ENCODE results near the gene STPG1.

STPG1 gene

DNA sequence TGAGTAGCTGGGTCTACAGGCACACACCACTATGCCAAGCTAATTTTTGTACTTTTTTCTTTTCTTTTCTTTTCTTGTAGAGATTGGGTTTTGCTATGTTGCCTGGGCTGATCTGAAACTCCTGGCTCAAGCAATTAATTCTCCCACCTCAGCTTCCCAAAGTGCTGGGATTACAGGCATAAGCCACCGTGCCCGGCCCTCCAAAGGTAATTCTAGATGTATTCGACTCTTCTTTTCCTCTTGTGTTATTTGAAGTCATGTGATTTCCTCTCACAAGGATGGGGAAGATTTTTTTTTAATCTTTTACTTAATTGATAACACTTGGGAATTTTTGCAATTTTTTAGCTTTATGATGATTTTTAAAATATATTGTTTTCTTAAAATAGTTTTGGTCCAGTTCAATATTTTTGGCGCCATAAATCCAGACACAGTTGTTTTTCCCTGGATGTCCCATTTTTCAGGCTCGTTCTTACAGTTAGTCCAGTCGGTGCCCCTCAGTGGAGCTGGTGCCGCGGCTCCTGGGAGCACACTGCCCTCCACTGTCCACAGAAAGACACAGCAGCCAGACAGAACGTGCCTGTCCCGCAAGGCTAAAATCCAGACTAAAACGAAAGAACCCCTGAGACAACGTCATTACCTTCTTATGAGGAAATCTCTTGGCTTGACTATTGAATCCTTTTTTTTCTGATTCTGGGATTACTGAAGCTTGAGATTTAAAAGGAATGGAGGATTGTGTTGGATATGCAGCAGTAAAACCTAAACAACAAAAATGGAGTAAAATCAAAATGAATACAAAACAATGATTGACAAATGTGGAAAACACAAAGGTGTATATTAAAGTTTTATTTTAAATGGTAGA, 22.4 kb downstream of the STPG1 start:
- Histone ChIP-seq H3K36me3 (ENCODE audit: control insufficient read depth, low read depth, low read length) (no peaks in the 10 kb centered on the region), H3K4me3 (ENCODE audit: low read length) (no peak overlapping the region), H3K9me3 (ENCODE audit: control insufficient read depth, low read depth, low read length) (no peaks in the 10 kb centered on the region), H3K9ac (ENCODE audit: low read length) (no peak overlapping the region), H3K4me1 (ENCODE audit: control insufficient read depth, low read depth, low read length) (peaks cover 19% of the 10 kb centered on the region), H3K27me3 (ENCODE audit: control insufficient read depth, insufficient read depth, low read length) (no peaks in the 10 kb centered on the region), H3K27ac (ENCODE audit: low read length) (no peak overlapping the region)

DNA sequence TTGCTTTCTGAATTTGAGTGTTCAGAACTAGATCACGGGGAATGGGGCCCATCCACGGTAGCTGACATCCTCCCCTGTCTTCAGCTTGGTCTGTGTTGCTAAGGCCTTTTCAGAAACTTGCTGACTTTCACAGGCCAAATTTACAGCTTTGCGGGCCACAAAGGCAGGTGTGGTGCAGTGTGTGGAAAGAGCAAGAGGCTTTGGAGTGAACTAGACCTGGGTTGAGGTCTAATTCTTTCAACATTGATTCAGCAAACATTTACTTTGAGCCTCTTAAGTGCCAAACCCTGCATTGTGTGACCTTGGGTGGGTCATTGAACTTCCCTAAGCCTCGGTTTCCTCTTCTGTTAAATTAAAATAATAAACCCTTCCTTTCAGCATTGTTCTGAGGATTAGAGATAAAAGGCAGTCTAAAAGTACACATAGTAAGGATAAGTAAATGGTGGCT, 24.3 kb downstream of the STPG1 start:
- no peak overlapping the region for H3K9ac ChIP-seq (ENCODE audit: low read length)
- peaks cover 19% of the 10 kb centered on the region for H3K4me1 ChIP-seq (ENCODE audit: control insufficient read depth, low read depth, low read length)
- no peaks in the 10 kb centered on the region for H3K27me3 ChIP-seq (ENCODE audit: control insufficient read depth, insufficient read depth, low read length)
- no peaks in the 10 kb centered on the region for H3K9me3 ChIP-seq (ENCODE audit: control insufficient read depth, low read depth, low read length)
- no peak overlapping the region for H3K4me3 ChIP-seq (ENCODE audit: low read length)
- H3K27ac ChIP-seq (ENCODE audit: low read length) = no peak overlapping the region
- H3K36me3 ChIP-seq (ENCODE audit: control insufficient read depth, low read depth, low read length) = no peaks in the 10 kb centered on the region

DNA sequence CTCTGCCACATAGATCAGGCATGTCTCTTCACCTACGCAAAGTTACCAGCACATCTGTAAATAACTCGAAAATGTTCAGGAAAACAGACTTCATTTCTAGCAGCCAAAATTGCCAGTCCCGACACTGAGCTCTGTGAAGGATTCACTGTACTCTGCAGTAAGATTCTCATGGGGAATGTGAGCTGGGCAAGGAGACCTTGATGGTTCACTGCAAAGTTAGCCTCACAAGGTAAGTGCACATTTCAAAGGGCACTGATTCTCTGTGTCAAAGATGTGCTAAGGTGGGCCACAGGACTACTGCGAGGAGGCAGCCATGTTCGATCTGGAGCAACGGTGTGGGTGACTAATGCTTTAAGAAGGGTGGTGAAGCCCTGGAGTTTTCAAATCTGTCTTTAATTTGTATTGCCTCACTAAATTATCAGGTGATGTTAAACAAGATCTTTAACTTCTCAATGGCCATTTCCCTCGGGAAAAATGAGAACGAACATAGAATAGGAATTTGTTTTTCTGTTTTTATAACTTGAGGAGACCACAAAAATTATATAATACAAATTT, 25.2 kb downstream of the STPG1 start:
- Histone ChIP-seq H3K9ac (ENCODE audit: low read length) (no peak overlapping the region), H3K36me3 (ENCODE audit: control insufficient read depth, low read depth, low read length) (no peaks in the 10 kb centered on the region), H3K4me3 (ENCODE audit: low read length) (no peak overlapping the region), H3K27me3 (ENCODE audit: control insufficient read depth, insufficient read depth, low read length) (no peaks in the 10 kb centered on the region), H3K4me1 (ENCODE audit: control insufficient read depth, low read depth, low read length) (peaks cover 15% of the 10 kb centered on the region), H3K27ac (ENCODE audit: low read length) (no peak overlapping the region), H3K9me3 (ENCODE audit: control insufficient read depth, low read depth, low read length) (no peaks in the 10 kb centered on the region)

DNA sequence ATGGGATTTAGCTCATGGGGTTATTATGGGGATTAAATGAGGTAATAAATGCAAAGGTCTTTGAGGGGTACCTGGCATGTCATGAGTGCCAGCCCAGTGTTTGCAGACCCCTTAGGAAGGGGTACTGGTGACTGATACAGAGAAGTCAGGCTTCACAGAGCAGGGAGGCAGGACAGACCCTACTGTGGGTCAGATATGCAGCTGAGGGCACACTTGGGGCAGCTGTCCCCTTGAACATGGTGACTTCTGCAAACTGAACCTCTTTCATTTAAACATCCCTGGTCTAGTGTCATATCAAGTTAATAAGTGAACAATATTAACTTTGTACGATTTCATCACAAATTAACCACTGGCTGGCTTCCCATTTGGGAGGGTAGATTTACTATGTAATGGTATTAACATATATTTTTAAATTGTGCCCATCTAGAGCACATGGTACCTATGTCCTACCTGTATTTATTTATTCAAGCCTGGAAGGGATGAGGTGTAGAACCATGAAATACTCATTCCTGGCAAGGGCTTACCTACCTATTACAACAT, 25.9 kb downstream of the STPG1 start:
- H3K27ac ChIP-seq (ENCODE audit: low read length) = no peak overlapping the region
- H3K4me3 ChIP-seq (ENCODE audit: low read length) = no peak overlapping the region
- no peak overlapping the region for H3K9ac ChIP-seq (ENCODE audit: low read length)
- H3K4me1 ChIP-seq (ENCODE audit: control insufficient read depth, low read depth, low read length) = peaks cover 8% of the 10 kb centered on the region
- H3K9me3 ChIP-seq (ENCODE audit: control insufficient read depth, low read depth, low read length) = no peaks in the 10 kb centered on the region
- no peaks in the 10 kb centered on the region for H3K36me3 ChIP-seq (ENCODE audit: control insufficient read depth, low read depth, low read length)
- no peaks in the 10 kb centered on the region for H3K27me3 ChIP-seq (ENCODE audit: control insufficient read depth, insufficient read depth, low read length)

DNA sequence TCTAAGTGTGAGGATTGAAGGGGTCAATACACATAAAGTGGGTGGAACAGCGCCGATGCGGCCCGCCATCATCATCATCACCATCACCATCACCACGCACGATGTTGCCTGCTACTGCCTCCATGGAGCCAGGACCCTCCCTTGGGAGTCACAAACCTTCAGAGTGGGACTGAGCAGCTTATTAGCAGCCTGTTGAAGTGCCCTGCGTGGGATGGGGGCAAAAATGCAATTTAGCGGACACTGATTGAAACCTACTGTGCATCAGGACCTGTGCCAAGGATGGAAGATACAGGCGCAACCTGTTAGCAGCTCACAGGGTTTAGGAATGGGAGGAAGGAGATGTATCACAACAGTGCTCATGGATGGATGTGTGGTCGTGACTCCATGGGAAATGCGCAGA, 26.7 kb downstream of the STPG1 start:
- Histone ChIP-seq H3K9ac (ENCODE audit: low read length) (no peak overlapping the region), H3K9me3 (ENCODE audit: control insufficient read depth, low read depth, low read length) (no peaks in the 10 kb centered on the region), H3K27me3 (ENCODE audit: control insufficient read depth, insufficient read depth, low read length) (no peaks in the 10 kb centered on the region), H3K4me1 (ENCODE audit: control insufficient read depth, low read depth, low read length) (peaks cover 1% of the 10 kb centered on the region), H3K36me3 (ENCODE audit: control insufficient read depth, low read depth, low read length) (no peaks in the 10 kb centered on the region), H3K27ac (ENCODE audit: low read length) (no peak overlapping the region), H3K4me3 (ENCODE audit: low read length) (no peak overlapping the region)

DNA sequence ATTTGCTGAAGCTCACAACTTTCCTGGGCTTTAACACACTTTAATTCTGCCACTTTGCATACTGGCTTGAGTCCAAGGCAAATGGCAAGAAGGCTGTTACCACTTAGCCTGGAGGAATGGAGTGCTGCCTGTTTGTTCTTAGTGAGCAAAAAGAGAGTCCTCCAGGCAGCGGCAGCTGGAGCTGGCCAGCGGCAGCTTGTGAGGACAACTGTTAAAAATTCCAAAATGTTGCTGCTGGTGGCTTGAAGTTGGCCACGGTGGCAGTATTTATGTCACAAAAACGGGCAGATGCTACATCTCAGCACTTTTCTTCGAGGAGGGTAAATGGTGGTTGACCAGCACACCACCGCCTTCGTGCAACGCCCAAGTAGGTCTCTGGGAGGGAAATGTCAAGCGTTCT, 27.3 kb downstream of the STPG1 start:
- Histone ChIP-seq H3K4me3 (ENCODE audit: low read length) (no peak overlapping the region), H3K27me3 (ENCODE audit: control insufficient read depth, insufficient read depth, low read length) (no peaks in the 10 kb centered on the region), H3K9ac (ENCODE audit: low read length) (no peak overlapping the region), H3K9me3 (ENCODE audit: control insufficient read depth, low read depth, low read length) (no peaks in the 10 kb centered on the region), H3K4me1 (ENCODE audit: control insufficient read depth, low read depth, low read length) (no peaks in the 10 kb centered on the region), H3K36me3 (ENCODE audit: control insufficient read depth, low read depth, low read length) (no peaks in the 10 kb centered on the region), H3K27ac (ENCODE audit: low read length) (no peak overlapping the region)

DNA sequence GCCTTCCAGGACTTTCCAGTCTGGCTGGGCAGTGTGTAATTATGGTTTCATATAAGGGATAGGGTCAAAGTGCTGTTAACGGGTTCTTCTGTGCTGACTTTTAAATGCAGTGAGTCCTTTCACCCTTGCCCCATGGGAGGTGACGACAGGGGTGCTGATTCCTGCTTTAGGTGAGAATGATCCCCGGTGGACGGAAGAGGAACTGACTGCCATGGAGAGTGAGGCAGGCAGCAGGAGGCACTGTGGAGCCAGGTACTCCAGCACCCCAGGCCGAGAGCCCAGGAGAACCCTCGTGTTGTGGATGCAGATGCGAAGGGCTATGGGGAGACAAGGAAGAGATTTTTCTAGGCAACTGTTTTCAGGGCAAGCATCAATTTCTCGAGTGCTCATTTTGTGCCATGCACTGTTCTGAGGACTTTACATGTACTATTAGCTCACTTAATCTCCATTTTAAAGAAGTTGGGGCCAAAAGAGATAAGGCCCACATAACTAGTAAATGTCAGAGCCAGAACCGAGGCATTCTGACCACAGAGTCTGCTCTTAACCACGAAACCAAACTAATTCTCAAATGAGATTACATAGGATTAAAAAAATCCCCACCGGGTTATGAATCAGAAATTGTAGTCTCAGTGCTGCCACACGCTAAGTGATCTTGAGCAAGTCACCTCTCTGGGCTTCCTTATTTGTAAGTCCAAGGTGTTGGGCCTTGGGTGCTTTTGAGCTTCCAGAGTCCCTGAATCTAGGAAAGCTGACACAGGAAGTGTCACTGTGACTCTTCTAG, 28.2 kb downstream of the STPG1 start:
- Histone ChIP-seq H3K36me3 (ENCODE audit: control insufficient read depth, low read depth, low read length) (no peaks in the 10 kb centered on the region), H3K9me3 (ENCODE audit: control insufficient read depth, low read depth, low read length) (no peaks in the 10 kb centered on the region), H3K27ac (ENCODE audit: low read length) (no peak overlapping the region), H3K4me1 (ENCODE audit: control insufficient read depth, low read depth, low read length) (no peaks in the 10 kb centered on the region), H3K4me3 (ENCODE audit: low read length) (no peak overlapping the region), H3K9ac (ENCODE audit: low read length) (no peak overlapping the region), H3K27me3 (ENCODE audit: control insufficient read depth, insufficient read depth, low read length) (no peaks in the 10 kb centered on the region)

DNA sequence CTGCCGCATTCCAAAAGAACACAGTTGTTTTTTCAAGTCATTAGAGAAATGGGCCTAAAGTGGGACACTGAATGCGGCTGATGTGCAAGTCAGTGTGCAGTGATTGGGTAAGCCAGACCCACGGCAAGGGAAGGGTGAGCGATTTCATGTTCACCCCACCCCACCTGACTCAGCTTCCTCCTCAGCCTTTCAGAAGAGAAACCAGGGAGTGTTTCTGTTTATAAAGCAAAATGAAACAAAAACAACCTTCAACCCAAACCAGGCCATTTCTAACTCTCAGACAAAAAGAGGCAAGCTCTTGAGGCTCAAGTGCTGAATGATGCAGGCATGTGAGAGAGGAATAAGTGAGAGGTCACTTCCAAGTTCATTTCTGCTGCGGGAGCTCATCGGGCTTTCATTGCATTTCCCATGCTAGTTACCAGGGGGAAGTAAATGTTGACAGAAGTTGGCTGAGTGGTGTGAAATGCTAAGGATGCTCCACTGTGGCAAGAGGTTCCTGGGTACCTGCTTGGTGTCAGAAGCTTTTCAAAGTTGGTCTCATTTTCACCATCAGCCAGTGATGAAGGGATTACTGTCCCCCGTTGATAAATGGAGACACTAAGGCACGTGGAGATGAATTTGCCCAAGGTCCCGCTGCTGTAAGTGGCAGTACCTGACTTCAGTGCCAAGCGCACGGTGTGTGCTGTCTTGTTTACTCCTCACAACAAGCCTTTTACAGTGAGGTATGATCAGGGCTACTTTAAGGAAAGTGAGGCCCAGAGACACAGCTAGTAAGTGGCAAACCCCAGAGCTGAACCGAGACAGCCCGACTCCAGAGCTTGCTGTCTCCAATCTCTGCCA, 29.1 kb downstream of the STPG1 start:
- no peak overlapping the region for H3K9ac ChIP-seq (ENCODE audit: low read length)
- no peak overlapping the region for H3K4me3 ChIP-seq (ENCODE audit: low read length)

DNA sequence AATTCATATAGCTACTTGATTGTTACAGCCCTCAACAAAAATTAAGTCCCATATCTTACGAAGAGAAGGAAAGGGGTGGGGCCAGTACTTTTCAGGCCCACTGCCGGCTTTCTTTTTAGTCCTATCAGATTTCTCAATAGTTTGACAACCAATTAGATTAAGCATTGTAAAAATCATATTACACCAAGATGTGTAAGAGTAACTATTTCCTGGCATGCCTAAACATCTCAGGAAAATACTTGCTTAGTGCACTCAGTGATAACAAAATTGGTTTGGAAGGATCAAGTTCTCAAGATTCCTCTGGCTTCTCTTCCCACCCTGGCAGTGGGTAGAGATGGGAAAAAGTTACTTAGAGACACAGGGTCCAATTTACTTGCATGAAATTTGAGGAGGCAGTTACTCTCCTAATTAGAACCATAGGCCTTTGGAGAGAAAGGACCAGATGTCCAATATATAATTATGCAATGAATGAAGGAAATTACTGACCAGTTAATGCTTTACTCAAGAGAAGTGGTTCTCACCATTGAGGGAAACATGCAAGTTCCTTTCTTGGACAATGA, 30.1 kb downstream of the STPG1 start:
- Histone ChIP-seq H3K9me3 (ENCODE audit: control insufficient read depth, low read depth, low read length) (no peaks in the 10 kb centered on the region), H3K36me3 (ENCODE audit: control insufficient read depth, low read depth, low read length) (no peaks in the 10 kb centered on the region), H3K4me3 (ENCODE audit: low read length) (no peak overlapping the region), H3K27me3 (ENCODE audit: control insufficient read depth, insufficient read depth, low read length) (no peaks in the 10 kb centered on the region), H3K4me1 (ENCODE audit: control insufficient read depth, low read depth, low read length) (no peaks in the 10 kb centered on the region), H3K9ac (ENCODE audit: low read length) (no peak overlapping the region), H3K27ac (ENCODE audit: low read length) (no peak overlapping the region)

More for the DNA sequence above, 29.1 kb downstream of the STPG1 start:
- no peaks in the 10 kb centered on the region for H3K36me3 ChIP-seq (ENCODE audit: control insufficient read depth, low read depth, low read length)
- H3K27me3 ChIP-seq (ENCODE audit: control insufficient read depth, insufficient read depth, low read length) = no peaks in the 10 kb centered on the region
- H3K9me3 ChIP-seq (ENCODE audit: control insufficient read depth, low read depth, low read length) = no peaks in the 10 kb centered on the region
- H3K27ac ChIP-seq (ENCODE audit: low read length) = no peak overlapping the region
- H3K4me1 ChIP-seq (ENCODE audit: control insufficient read depth, low read depth, low read length) = no peaks in the 10 kb centered on the region

DNA sequence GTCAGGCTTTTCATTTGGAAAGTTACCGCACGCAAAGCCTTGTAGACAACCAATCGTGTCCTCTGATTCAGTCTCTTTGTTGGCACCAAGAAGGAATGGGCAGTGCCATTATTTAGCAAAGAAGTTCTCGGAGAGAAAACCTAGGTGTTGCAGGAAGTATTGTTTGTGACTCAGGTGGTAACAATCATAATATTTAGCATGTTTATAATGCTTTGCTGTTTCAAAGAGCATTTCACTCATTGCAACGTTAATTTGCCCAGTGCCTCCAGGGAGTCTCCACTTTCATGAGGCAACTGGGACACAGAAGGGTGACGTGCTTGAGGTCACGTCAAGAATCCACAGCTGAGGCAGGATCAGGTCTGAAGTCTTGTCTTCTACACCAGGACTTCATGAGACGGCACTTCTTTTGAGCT, 31.4 kb downstream of the STPG1 start:
- Histone ChIP-seq H3K27me3 (ENCODE audit: control insufficient read depth, insufficient read depth, low read length) (no peaks in the 10 kb centered on the region), H3K36me3 (ENCODE audit: control insufficient read depth, low read depth, low read length) (no peaks in the 10 kb centered on the region), H3K27ac (ENCODE audit: low read length) (no peak overlapping the region), H3K9me3 (ENCODE audit: control insufficient read depth, low read depth, low read length) (no peaks in the 10 kb centered on the region), H3K4me3 (ENCODE audit: low read length) (no peak overlapping the region), H3K9ac (ENCODE audit: low read length) (no peak overlapping the region), H3K4me1 (ENCODE audit: control insufficient read depth, low read depth, low read length) (no peaks in the 10 kb centered on the region)
